ENCODE measurements around the gene LRRFIP1. TPM values are rescaled to one million over a fixed set of nuclear protein-coding genes. Genes with fewer than 3 reads are reported as not detected.

LRRFIP1 gene
- total RNA-seq, 4 donors from 2014 or later = 98.5 to 147 (median 122) TPM

DNA sequence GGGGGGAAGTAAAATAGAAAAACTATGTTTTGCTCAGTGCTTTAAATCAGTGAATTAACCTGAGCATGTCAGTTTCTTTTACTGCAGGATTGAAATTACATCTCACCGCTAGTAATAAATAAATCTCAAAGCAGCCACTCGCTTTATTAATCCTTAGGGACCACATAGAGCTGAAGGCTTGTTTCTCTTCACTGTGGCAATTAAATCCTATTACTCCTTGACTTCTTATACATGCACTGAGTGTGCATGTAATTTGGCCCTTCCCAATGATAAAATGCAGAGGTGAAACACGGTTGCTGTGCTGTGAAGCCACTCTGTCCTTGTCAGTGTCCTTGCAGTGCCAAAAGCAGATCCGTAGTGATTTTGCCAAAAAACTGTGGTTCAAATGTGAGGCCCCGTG is 94.1 kb downstream of the LRRFIP1 start:
- TF ChIP-seq EP300 (IDR thresholded peaks at IDR 0.05; ENCODE audit: low read depth) = no peak
- TF ChIP-seq, protein P1, sequence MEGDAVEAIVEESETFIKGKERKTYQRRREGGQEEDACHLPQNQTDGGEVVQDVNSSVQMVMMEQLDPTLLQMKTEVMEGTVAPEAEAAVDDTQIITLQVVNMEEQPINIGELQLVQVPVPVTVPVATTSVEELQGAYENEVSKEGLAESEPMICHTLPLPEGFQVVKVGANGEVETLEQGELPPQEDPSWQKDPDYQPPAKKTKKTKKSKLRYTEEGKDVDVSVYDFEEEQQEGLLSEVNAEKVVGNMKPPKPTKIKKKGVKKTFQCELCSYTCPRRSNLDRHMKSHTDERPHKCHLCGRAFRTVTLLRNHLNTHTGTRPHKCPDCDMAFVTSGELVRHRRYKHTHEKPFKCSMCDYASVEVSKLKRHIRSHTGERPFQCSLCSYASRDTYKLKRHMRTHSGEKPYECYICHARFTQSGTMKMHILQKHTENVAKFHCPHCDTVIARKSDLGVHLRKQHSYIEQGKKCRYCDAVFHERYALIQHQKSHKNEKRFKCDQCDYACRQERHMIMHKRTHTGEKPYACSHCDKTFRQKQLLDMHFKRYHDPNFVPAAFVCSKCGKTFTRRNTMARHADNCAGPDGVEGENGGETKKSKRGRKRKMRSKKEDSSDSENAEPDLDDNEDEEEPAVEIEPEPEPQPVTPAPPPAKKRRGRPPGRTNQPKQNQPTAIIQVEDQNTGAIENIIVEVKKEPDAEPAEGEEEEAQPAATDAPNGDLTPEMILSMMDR (IDR thresholded peaks at IDR 0.05) = no peak
- no peak for TF ChIP-seq POLR2AphosphoS5 (IDR thresholded peaks at IDR 0.05)
- TF ChIP-seq POLR2A (IDR thresholded peaks at IDR 0.05) = no peak
- H3K27me3 ChIP-seq = no peaks in the 10 kb centered on the region
- H3K27ac ChIP-seq = peak overlapping the region in 2 of 4 donors; percentile 45 to 67
- intact Hi-C loops (cut with DNase I; ENCODE audit: low total_unique reads) = no loop called here
- WGBS, 2 donors (ENCODE audit: low coverage in 1 of 2) = 83 to 100% methylated on average over 2 to 5 of the region's 5 CpGs
- no peak for DNase-seq
- in situ Hi-C loops (cut with MboI; ENCODE audit: low pct_ligation_motif_present in 1 of 4, low pct_unique_long_range_greater_than_20kb in 1 of 4, low sequenced_read_pairs in 3 of 4) = no loop called here
- H3K36me3 ChIP-seq = no peaks in the 10 kb centered on the region
- H3K4me1 ChIP-seq = peaks cover 21 to 44% (median 39%) of the 10 kb centered on the region in 4 donors
- no peaks in the 10 kb centered on the region for H3K9me3 ChIP-seq
- no peak overlapping the region for H3K4me3 ChIP-seq

DNA sequence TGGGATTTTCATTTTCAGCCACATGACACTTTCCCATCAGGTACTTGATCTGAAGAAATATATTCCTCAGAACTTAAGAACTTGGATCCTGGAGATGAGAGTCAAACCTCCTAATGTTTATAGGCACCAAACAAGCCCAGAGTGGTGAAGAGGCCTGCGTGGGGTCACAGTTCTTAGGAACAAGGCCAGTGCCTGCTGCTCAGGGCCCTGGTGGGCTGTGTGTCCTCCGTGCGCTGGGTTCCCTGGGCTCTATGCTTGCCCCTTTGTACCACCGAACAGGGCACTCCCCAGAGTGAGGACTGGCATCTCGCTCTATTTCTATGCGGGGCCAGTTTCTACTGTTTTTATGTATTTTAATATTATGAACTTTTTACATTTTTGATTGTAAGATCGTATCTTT is 95.2 kb downstream of the LRRFIP1 start:
- in situ Hi-C loops (cut with MboI; ENCODE audit: low pct_ligation_motif_present in 1 of 4, low pct_unique_long_range_greater_than_20kb in 1 of 4, low sequenced_read_pairs in 3 of 4) = no loop called here
- no peak for DNase-seq
- peaks cover 27 to 49% (median 47%) of the 10 kb centered on the region in 4 donors for H3K4me1 ChIP-seq
- H3K36me3 ChIP-seq = no peaks in the 10 kb centered on the region
- no peaks in the 10 kb centered on the region for H3K9me3 ChIP-seq
- TF ChIP-seq POLR2A (IDR thresholded peaks at IDR 0.05) = no peak
- no peak for TF ChIP-seq EP300 (IDR thresholded peaks at IDR 0.05; ENCODE audit: low read depth)
- TF ChIP-seq POLR2AphosphoS5 (IDR thresholded peaks at IDR 0.05) = no peak
- TF ChIP-seq, protein P1 (IDR thresholded peaks at IDR 0.05) = no peak
- peak overlapping the region; percentile 14 to 68 (median 56) for H3K27ac ChIP-seq
- WGBS, 2 donors (ENCODE audit: low coverage in 1 of 2) = 90 to 91% methylated on average over 6 to 7 of the region's 7 CpGs
- no peak overlapping the region for H3K4me3 ChIP-seq
- intact Hi-C loops (cut with DNase I; ENCODE audit: low total_unique reads) = no loop called here
- H3K27me3 ChIP-seq = no peaks in the 10 kb centered on the region

DNA sequence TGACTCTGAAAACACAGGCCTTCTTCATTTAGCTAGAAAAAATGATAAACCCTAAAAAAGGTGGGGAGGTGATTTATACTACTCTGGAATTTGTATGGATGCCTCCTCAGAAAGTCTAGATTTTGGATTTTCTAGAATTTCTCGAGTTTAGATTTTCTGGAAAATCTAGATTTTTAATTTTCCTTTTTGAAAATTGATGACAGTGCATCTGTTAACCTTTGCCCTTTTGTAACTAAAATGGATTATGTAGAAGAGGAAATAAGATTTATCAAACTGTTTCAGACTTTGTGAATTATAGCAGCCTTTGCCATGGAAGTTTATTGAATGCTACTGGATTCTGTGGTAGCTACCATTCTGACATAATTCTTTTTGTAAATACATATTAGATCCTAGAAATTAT is 95.6 kb downstream of the LRRFIP1 start:
- no peaks in the 10 kb centered on the region for H3K27me3 ChIP-seq
- H3K9me3 ChIP-seq = no peaks in the 10 kb centered on the region
- intact Hi-C loops (cut with DNase I; ENCODE audit: low total_unique reads) = no loop called here
- DNase-seq = no peak
- peak overlapping the region; percentile 45 to 68 (median 66) for H3K27ac ChIP-seq
- TF ChIP-seq EP300 (IDR thresholded peaks at IDR 0.05; ENCODE audit: low read depth) (no peak), POLR2AphosphoS5 (IDR thresholded peaks at IDR 0.05) (no peak), POLR2A (IDR thresholded peaks at IDR 0.05) (no peak)
- TF ChIP-seq, protein P1 (IDR thresholded peaks at IDR 0.05) = no peak
- 77 to 80% methylated on average over 1 of the region's 1 CpG for WGBS, 2 donors (ENCODE audit: low coverage in 1 of 2)
- no peaks in the 10 kb centered on the region for H3K36me3 ChIP-seq
- in situ Hi-C loops (cut with MboI; ENCODE audit: low pct_ligation_motif_present in 1 of 4, low pct_unique_long_range_greater_than_20kb in 1 of 4, low sequenced_read_pairs in 3 of 4) = no loop called here
- peaks cover 27 to 52% (median 48%) of the 10 kb centered on the region in 4 donors for H3K4me1 ChIP-seq
- no peak overlapping the region for H3K4me3 ChIP-seq

DNA sequence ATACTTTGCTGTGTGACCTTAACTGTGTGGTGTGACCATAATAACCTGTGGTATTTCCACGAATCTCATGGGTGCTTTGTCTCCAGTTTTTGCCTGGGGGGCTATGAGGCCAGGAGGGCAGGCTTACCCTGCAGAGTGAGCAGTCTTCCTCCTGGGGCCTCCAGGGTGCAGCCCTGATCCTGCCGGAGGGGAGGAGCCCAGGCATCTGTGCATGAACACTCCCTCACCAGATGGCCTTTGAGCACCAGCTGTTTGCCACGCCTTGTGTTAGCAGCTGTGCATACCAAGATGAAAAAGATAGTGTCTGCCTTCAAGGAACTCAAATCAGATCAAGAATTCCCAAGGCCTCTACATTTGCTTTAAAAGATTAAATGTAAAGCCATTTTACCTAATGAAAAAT is 96.2 kb downstream of the LRRFIP1 start:
- TF ChIP-seq POLR2AphosphoS5 (IDR thresholded peaks at IDR 0.05) (peak; percentile 89 to 97 (median 93)), EP300 (IDR thresholded peaks at IDR 0.05; ENCODE audit: low read depth) (peak; percentile 72), POLR2A (IDR thresholded peaks at IDR 0.05) (no peak)
- TF ChIP-seq, protein P1 (IDR thresholded peaks at IDR 0.05) = no peak
- Histone ChIP-seq H3K27me3 (no peaks in the 10 kb centered on the region), H3K9me3 (no peaks in the 10 kb centered on the region), H3K27ac (peak overlapping the region; percentile 45 to 68 (median 66)), H3K4me3 (no peak overlapping the region), H3K36me3 (no peaks in the 10 kb centered on the region), H3K4me1 (peaks cover 27 to 58% (median 45%) of the 10 kb centered on the region in 4 donors)
- intact Hi-C loops (cut with DNase I; ENCODE audit: low total_unique reads) = no loop called here
- DNase-seq = peak; percentile 90
- WGBS, 2 donors (ENCODE audit: low coverage in 1 of 2) = 30 to 57% methylated on average over 1 to 3 of the region's 3 CpGs
- in situ Hi-C loops (cut with MboI; ENCODE audit: low pct_ligation_motif_present in 1 of 4, low pct_unique_long_range_greater_than_20kb in 1 of 4, low sequenced_read_pairs in 3 of 4) = no loop called here
